Measurements from ENCODE around the gene DOCK2.
"Not testable (repeated sequence)": the region's sequence is repeated elsewhere in the genome, so short reads cannot be mapped to it uniquely, and the experiment has no call there.

DOCK2 gene

DNA sequence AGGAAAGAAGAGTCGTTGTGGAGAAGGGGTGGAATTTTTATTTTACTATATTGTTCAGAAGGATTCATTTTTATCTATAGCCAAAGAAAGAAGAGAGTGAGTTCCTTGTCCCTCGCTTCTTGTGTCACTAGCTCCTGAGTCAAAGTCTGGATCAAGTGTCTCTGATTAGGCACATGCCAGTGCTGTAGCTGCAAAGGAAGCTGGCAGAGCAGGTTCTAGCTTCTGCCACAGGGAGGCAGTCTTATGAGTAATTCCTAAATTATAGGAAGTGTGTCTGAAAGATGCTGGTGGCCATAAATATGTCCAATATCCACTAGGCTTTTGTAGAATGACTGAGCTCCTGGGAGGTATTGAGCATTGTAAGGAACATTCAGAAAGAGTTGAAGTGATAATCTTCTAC lies 84.7 kb downstream of the DOCK2 start:
- no peak for DNase-seq (ENCODE audit: low spot score)

DNA sequence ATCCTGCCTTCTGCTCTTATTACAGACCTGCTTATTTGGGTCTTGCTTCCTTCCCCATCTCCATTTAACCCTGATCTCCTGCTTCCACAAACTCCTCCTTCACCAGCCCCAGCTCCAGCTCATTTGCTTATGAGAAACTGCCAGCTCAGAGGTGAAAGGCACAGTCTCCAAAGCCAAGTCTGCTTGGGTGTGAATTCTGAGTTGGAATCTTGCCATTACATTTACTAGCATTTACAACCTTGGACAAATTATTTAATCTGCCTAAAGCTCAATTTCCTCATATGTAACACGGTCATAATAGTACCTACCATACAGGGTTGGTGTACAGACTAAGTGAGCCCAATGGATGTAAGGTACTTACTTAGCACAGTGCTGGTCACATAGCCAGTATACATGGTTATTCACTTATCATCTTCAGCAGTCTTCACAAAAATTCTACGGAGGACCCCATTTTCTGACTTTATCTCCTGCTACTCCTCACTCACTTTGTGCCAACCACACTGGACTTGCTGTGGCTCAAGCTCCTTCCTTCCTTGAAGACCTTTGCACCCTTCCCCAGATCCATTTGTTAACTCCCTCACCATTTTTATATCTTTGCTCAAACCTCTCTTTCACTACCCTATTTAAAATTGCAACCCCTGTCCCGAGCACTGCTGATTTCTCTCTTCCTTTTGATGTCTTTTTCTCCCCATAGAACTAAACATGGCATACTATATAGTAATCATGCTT lies 86.2 kb downstream of the DOCK2 start:
- no peak for DNase-seq (ENCODE audit: low spot score)

DNA sequence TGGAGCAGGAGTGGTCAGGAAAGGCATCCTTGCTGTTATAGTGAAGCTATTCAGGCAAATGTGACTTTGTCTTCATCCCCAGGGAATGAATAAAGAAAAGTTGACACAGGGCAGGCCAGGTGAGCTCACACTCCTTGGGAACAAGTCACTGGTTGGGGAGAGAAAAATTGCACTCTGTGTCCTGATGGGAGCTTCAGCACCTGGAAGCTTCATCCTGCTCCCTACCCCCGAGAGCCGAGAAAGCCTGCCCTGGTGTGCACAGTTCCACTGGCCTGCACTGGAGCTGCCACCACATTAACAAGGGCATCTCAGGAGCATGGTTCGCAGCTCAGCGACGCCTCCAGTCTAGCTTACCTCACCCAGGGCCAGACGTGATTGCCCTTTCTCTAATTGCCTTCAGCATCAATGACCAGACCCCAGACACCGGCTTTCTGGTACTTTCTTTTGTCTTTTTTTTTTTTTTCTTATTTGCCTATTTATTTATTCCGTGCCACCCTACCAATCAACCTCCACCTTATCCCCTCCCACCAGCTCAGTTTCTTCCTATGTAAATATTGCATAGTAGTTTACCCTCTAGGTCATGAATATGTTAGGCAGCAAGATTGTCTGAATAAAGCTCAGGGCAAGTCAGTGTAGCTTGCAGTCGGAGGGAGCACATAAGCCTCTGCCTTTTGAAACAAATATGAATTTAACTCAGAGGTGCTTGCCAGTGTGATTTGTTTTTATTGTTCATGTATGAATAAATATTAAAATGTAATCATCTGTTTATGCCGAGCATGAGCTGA lies 87.4 kb downstream of the DOCK2 start:
- DNase-seq (ENCODE audit: low spot score), result no peak

DNA sequence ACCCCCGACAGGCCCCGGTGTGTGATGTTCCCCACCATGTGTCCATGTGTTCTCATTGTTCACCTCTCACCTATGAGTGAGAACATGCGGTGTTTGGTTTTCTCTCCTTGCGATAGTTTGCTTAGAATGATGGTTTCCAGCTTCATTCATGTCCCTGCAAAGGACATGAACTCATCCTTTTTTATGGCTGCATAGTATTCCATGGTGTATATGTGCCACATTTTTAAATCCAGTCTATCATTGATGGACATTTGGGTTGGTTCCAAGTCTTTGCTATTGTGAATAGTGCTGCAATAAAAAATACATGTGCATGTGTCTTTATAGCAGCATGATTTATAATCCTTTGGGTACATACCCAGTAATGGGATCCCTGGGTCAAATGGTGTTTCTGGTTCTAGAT lies 88.6 kb downstream of the DOCK2 start:
- not testable (repeated sequence) for DNase-seq (ENCODE audit: low spot score)

DNA sequence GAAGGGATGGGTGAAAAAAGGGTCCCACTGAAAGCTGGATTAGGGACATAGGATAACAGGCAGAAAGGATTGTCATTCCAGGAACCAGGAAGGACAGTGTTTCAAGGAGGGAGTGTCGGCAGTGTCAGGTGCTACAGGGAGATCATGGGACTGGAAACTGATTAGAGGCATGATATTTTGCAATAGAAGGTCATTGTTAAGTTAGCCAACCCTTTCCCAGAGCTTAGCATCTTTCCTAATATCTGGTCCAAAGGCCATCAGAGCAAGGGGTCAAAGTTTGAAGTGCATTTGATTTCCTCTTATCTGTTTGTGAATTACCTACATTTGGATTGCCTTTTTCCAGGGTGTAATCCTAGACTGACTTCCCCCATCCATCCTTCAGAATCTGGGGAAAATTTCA lies 91.3 kb downstream of the DOCK2 start:
- no peak for DNase-seq (ENCODE audit: low spot score)

DNA sequence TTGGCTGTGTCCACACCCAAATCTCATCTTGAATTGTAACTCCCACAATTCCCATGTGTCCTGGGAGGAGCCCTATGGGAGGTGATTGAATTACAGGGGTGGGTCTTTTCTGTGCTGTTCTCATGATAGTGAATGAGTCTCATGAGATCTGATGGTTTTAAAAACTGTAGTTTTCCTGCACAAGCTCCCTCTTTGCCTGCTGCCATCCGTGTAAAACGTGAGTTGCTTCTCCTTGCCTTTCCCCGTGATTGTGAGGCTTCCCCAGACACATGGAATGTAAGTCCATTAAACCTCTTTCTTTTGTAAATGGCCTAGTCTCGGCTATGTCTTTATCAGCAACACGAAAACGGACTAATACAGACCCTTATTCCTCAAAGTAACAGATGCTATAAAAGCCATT lies 94.1 kb downstream of the DOCK2 start:
- no peak for DNase-seq (ENCODE audit: low spot score)

DNA sequence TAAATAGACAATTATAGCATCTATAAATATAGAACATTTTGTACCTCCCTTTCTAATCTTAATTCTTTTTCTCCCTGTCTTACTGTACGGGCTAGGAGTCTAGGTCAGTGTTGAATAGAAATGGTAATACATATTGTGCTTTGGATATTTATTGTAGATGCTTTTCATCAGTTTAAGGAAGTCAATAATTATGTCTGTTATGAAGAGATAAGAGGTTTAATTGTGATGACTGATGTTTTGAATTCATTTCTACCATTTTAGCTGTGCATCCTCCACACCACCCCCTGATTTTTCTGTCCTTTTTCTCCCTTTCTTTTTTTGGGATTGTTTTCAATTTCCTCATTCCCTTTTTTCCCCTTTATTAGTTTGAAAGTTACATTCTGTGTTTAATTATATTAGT lies 95.8 kb downstream of the DOCK2 start:
- DNase-seq (ENCODE audit: low spot score), result no peak

DNA sequence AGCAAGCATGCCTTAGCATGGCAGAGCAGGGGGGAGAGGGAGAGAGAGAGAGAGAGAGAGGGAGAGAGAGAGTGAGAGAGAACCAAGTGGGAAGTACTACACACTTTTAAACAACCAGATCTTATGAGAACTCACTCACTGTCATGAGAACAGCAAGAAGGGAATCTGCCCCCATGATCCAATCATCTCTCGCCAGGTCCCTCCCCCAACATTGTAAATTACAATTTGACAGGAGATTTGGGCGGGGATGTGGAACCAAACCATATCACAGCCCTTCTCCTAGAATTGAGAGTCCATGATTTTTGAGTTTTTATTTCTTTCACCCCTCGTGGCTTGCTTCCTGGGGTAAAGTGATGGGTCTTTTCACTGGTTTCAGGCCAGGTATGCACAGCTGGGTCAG lies 98.8 kb downstream of the DOCK2 start:
- DNase-seq (ENCODE audit: low spot score), result no peak

DNA sequence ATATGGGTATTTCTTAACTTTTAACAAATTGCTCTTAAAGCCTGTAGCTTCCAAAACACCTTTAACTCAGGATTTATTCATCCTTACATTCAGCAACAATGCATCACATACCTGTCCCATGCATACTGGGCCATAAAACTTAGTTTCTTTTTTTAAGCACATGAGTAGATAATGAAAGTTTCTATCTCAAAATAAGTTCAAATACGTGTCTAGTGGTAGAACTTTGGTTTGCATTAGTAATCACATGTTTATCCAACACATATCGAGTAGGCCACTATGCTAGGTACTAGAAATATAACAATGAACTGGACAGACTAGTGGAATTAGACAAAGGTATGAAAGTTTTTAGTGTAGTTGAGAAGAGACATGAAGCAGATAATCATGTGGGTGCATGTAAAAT lies 99.6 kb downstream of the DOCK2 start:
- no peak for DNase-seq (ENCODE audit: low spot score)

DNA sequence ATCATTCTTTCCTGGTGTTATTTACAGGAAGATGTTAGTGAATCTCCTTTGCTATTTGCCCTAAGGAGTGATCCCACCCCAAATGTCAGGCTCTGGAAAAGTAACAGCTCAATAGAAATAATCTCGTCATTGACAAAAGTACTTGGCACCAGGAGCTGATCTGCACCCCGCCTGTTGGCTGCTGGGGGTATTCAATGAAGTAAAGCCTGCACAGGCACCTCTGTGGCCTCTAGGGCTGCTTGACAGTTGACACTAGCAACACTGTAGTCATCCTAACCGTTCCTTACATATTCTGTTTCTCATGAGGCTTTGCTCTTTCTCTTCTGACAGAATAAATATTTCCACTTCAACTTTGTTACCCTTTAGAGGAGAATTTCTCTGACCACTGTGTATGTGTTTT lies 103.4 kb downstream of the DOCK2 start:
- DNase-seq (ENCODE audit: low spot score), result no peak

DNA sequence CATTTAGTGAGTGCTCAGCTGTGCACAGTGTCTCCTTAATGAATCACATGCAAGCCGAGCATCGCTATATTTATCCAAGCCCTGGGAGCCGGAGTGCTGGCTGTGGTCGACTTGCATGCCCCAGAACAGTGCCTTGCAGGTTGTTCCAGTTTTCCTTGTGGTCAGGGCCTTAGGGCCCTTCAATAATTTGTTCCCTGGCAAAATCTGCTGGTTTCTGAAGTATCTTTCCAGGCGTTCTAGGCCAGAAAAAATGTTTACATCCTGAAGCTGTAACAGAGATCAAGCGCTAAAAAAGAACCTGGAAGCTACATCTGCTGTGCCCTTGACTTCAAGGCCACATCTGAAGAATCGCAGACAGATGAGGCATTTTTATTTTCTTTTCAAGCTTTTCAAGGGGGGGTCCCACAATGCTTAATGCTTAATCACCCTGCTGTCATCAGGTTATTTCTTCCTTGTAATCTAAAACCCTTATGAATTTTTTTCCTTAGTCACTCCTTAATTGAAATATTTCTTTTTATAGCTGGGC lies 105.8 kb downstream of the DOCK2 start:
- DNase-seq (ENCODE audit: low spot score), result no peak

DNA sequence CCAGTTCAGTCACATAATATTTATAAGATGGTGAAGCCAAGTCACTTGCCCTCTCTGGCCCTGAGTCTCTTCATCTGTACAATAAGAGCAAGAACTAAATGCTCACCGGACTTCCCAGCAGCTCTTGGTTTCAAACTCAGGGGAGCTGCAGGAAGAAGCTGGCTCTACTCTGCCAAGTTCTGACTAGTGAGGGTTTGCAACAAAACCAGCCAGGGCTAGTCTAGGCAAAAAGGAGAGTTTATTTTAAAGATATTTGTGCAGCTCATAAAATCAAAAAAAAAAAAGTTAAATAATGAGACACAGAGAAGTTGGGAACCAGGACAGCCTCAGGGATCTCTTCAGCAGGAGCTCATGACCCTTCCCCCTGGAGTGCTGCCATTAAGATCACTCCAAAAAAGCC lies 107.3 kb downstream of the DOCK2 start:
- no peak for DNase-seq (ENCODE audit: low spot score)

DNA sequence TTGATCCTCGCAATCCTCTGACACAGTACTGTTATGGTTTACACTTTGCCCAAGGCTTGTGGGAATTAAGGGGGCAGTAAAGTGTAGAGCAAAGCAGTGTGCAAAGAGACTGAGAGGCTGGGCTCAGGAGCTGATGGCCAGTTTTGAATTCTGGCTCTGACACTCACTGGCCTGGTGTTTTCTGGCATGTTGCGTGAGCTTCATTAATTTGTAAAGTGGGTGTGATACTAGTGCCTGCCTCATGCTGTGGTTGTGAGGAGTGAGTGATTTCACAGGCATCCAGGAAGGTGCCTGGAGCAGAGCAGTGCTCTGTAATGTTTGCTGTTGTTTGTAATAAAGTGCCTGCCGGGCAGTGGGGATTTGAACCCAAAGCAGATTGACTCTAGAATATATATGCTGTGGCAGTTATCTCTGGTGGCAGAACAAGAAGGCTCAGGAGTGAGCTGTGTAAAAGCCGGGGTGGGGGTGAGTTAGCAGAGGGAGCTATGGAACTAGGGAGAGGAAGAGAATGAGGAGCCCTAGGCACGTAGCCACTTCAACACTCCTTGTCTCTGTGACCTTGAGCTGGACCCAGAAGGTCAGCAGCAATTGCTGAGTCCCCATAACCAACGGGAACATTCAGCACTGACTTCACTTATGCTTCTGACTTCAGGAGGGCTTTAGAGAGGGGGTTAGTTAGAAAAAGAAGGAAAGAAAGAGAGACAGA lies 108.5 kb downstream of the DOCK2 start:
- DNase-seq (ENCODE audit: low spot score), result no peak

DNA sequence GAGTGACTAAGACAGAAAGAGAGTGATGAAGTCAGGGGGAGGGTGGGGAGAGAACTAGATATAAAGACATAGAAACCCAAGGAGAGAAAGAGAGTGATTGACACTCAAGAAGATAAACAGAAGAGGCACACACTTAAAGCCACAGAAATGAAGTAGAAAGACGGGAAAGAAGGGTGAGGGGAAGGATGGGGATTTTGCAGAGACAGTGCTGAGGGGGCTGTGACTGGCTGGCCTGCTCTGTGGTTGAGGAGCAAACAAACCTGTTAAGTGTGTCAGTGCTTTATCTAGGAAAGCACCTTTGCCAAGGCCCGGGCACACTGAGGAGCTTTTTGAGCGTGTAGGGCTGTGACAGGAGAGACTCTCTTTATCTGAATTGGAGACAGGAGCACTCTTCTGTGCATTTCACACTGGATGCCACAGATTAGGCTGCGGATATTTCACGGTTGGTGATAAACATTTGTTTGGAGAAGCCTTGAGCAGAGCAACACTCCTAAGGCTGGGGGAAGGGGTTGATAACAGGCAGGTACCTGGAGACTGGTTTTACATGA lies 109.1 kb downstream of the DOCK2 start:
- DNase-seq (ENCODE audit: low spot score), result no peak

DNA sequence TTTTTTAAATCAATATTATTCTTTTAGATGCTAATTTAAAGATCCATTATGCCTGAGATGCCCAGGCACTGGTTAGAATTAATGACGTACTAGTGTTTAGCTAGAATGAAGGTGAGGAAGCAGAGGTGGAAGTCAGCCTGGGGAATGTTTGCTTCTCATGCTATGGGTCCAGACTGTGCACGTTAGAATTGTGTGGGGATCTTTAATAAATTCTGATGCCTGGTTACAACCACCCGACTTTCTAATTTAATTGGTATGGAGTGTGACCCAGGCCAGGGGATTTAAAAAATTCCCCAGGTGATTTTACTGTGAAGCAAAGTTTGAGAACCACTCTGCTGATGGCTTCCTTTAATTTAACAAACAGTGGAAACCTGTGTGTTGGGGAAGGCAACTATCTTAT lies 111.1 kb downstream of the DOCK2 start:
- DNase-seq (ENCODE audit: low spot score), result no peak

DNA sequence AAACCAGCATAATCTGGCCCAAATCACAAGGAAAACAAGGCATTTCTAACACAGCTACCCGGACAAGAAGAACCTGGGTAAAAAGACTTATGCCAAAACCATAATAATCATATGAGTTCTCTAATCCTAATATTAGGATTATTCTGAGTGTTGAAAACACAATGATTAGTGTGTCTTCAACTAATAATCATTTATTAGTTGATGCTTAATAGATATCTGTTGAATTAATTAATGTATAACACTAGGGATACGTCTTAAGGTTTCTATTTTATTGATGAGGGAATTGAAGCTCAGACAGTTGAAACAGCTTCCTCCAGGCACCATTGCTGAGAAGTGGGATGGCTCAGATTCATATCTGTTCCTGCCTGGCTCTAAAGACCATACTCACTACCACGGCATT lies 112.2 kb downstream of the DOCK2 start:
- DNase-seq (ENCODE audit: low spot score), result no peak

DNA sequence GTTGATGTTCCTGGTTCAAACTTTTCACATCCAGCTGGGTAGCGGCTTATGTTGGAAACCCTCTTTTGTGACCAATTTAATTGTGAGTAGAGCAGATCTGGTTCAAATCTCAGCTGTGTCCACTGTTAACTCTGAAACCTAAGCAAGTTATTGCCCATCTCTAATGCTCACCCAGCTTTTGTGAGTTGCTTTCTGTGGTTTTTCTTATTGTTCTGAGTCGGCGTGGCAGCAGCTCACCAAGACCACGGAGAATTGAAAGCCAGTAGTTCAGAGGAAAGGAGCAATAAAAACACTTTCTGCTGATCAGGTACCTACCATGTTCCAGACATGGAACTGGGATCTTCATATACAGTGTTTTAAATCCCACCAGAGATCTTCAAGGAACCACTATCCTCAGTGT lies 114.4 kb downstream of the DOCK2 start:
- no peak for DNase-seq (ENCODE audit: low spot score)

DNA sequence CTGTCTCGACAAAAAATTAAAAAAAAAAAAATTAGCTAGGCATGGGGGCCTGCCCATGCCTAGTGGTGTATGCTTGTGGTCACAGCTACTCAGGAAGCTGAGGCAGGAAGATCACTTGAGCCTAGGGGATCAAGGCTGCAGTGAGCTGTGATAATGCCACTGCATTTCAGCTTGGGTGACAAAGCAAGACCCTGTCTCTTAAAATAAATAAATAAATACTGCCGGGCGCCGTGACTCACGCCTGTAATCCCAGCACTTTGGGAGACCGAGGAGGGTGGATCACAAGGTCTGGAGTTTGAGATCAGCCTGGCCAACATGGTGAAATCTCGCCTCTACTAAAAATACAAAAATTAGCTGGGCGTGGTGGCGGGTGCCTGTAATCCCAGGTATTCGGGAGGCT lies 115.5 kb downstream of the DOCK2 start:
- not testable (repeated sequence) for DNase-seq (ENCODE audit: low spot score)

DNA sequence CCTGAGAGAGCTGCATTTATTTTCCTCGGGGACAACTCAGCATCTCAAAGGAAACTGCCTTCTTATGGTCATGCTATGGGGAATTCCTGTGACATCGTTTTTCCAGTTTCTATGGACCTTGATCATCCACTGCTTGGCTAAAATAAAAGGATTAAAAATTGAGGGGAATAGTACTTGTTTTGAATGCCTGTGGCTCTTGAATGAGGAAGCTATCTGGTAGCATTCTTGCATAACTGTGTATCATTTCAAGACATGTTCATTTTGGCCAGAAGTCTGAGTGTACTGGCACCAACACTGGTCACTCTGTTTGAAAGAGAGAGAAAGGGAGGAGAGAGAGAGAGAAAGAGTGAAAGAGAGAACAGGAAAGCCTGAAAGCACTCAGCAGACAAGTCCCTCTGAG lies 116.7 kb downstream of the DOCK2 start:
- DNase-seq (ENCODE audit: low spot score), result no peak

DNA sequence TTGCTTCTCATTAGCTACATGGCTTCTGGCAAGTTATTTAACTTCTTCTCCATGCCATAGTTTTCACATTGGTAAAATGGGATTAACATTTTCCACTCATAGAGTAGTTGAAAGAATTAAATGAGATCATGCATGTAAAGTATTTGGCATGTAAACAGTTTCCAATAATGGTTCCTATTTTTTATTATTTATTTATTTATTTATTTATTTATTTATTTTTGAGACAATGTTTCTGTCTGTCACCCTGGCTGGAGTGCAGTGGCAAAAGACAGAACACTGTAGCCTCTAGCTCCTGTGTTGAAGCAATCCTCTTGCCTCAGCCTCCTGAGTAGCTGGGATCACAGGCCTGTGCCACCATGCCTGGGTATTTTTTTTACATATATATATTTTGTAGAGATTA lies 117.7 kb downstream of the DOCK2 start:
- DNase-seq (ENCODE audit: low spot score), result no peak

DNA sequence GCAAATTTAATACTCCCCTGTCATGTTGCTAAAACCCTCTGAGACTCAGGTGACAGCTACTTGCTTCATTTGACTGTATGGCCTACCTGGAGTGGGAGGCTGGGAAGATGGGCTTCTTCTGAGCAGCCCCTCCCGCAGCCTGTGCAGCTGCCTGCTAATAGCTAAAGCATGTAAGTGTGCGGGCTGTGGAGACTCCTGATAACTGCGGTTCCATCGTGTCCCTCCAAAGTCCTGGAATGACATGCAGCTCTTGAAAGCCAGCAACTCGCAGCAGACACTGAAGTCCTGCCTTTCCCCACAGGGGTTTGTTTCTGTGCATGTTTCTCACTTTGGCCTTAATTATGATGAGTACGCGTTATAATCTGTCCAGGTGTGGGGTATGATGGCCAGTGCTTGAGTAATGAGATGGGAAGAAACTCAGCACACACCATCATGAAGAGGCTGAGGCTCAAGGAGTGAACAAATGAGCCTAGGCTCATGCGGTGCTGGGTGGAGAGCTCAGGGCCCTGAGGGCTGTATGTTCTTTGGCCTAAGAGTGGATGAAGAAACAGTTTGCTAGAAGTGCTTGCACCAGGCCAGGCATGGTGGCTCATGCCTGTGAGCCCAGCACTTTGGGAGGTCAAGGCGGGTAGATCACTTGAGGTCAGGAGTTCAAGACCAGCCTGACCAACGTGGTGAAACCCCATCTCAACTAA lies 119.1 kb downstream of the DOCK2 start:
- DNase-seq (ENCODE audit: low spot score), result no peak

DNA sequence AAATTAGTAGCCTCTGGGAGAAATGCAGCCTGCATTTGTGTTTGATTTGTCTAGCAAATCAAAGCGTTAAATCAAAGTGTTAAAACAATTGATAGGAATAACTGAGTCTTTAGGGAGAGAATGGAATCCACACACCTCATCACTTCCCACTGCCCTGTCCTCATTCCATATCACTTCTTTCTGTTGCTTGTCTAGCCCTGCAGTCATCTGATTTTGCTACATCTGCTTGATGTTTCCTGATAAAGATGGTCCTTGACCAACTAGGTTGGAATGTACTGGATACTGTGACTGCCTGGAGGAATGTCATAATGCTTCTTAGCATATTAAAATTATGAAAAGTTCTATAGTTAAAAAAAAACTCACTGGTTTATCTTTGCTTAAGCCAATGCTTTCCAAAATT lies 119.9 kb downstream of the DOCK2 start:
- DNase-seq (ENCODE audit: low spot score), result no peak
